SK-N-SH treated with all-trans-retinoic acid at 6 μM for 48 hours (cell line): ENCODE data around the gene SUSD6.

Source experiments
- ATAC-seq: fragments of 200-7000 bp; cut with Tn5 transposase; 3 replicates; pipeline ENCODE4 v1.9.1; 2020; ENCODE audit warnings: mild to moderate bottlenecking, moderate library complexity
- ARNTL ChIP-seq: fragments of 450-650 bp; formaldehyde crosslinking; IDR thresholded peaks from 2 replicates; pipeline ENCODE4 v1.5.0; 2020; ENCODE audit warnings: low read depth, mild to moderate bottlenecking, moderate library complexity, borderline replicate concordance
- BACH2 ChIP-seq: fragments of 250-450 bp; sonication (Bioruptor Pico); IDR thresholded peaks from 2 replicates; pipeline ENCODE4 v1.9.0; 2021; ENCODE audit warnings: mild to moderate bottlenecking, borderline replicate concordance
- CSDC2 ChIP-seq: fragments of 250-450 bp; sonication (Bioruptor Pico); IDR thresholded peaks from 2 replicates; pipeline ENCODE4 v1.5.0; 2020; ENCODE audit warnings: mild to moderate bottlenecking, moderate library complexity
- ESRRG ChIP-seq: fragments of 250-450 bp; sonication (Bioruptor Pico); IDR thresholded peaks from 2 replicates; pipeline ENCODE4 v1.6.1; 2021; ENCODE audit warnings: mild to moderate bottlenecking
- ISL1 ChIP-seq: fragments of 250-450 bp; sonication (Bioruptor Pico); IDR thresholded peaks from 2 replicates; pipeline ENCODE4 v2.1.2; 2022; ENCODE audit warnings: mild to moderate bottlenecking, moderate library complexity
- PATZ1 ChIP-seq: fragments of 250-450 bp; sonication (Bioruptor Pico); IDR thresholded peaks from 2 replicates; pipeline ENCODE4 v1.8.0; 2020; ENCODE audit warnings: mild to moderate bottlenecking, moderate library complexity, borderline replicate concordance
- PPARA ChIP-seq: fragments of 250-450 bp; sonication (Bioruptor Pico); IDR thresholded peaks from 2 replicates; pipeline ENCODE4 v1.5.0; 2020; ENCODE audit warnings: mild to moderate bottlenecking, borderline replicate concordance
- RARB ChIP-seq: fragments of 250-450 bp; sonication (Bioruptor Pico); IDR thresholded peaks from 2 replicates; pipeline ENCODE4 v1.8.0; 2021; ENCODE audit warnings: mild to moderate bottlenecking, moderate library complexity
- SNAI2 ChIP-seq: fragments of 250-450 bp; sonication (Bioruptor Pico); IDR thresholded peaks from 2 replicates; pipeline ENCODE4 v1.5.0; 2020; ENCODE audit warnings: mild to moderate bottlenecking, moderate library complexity
- TOX ChIP-seq: fragments of 250-450 bp; sonication (Bioruptor Pico); IDR thresholded peaks from 2 replicates; pipeline ENCODE4 v1.8.0; 2021; ENCODE audit warnings: mild to moderate bottlenecking, moderate library complexity, borderline replicate concordance
- ZC3H10 ChIP-seq: fragments of 250-450 bp; sonication (Bioruptor Pico); IDR thresholded peaks from 2 replicates; pipeline ENCODE4 v1.5.1; 2021; ENCODE audit warnings: mild to moderate bottlenecking, moderate library complexity
- ZFP3 ChIP-seq: fragments of 250-450 bp; sonication (Bioruptor Pico); IDR thresholded peaks from 2 replicates; pipeline ENCODE4 v1.5.0; 2020; ENCODE audit warnings: mild to moderate bottlenecking, moderate library complexity
- ZFP30 ChIP-seq: fragments of 450-650 bp; formaldehyde crosslinking; IDR thresholded peaks from 2 replicates; pipeline ENCODE4 v1.5.0; 2022; ENCODE audit warnings: mild to moderate bottlenecking, moderate library complexity
- ZNF565 ChIP-seq: fragments of 450-650 bp; formaldehyde crosslinking; conservative IDR thresholded peaks from 2 replicates; pipeline ENCODE4 v1.5.0; 2020; ENCODE audit warnings: low read depth, mild to moderate bottlenecking, moderate library complexity
- ZNF70 ChIP-seq: fragments of 450-650 bp; formaldehyde crosslinking; IDR thresholded peaks from 2 replicates; pipeline ENCODE4 v1.5.0; 2020; ENCODE audit warnings: mild to moderate bottlenecking, moderate library complexity
- ZNF8 ChIP-seq: fragments of 450-650 bp; formaldehyde crosslinking; IDR thresholded peaks from 2 replicates; pipeline ENCODE4 v1.5.0; 2020; ENCODE audit warnings: mild to moderate bottlenecking, moderate library complexity
- TF ChIP-seq, protein P1 (sequence below): fragments of 250-450 bp; sonication (Bioruptor Pico); IDR thresholded peaks from 2 replicates; pipeline ENCODE4 v1.5.0; 2020; ENCODE audit warnings: mild to moderate bottlenecking, moderate library complexity
- TF ChIP-seq, protein P2 (sequence below): fragments of 250-450 bp; sonication (Bioruptor Pico); IDR thresholded peaks from 2 replicates; pipeline ENCODE4 v1.5.1; 2021; ENCODE audit warnings: mild to moderate bottlenecking, moderate library complexity
- TF ChIP-seq, protein P3 (sequence below): fragments of 250-450 bp; sonication (Bioruptor Pico); IDR thresholded peaks from 2 replicates; pipeline ENCODE4 v1.5.1; 2020; ENCODE audit warnings: low read depth, mild to moderate bottlenecking, moderate library complexity

The SUSD6 gene

DNA sequence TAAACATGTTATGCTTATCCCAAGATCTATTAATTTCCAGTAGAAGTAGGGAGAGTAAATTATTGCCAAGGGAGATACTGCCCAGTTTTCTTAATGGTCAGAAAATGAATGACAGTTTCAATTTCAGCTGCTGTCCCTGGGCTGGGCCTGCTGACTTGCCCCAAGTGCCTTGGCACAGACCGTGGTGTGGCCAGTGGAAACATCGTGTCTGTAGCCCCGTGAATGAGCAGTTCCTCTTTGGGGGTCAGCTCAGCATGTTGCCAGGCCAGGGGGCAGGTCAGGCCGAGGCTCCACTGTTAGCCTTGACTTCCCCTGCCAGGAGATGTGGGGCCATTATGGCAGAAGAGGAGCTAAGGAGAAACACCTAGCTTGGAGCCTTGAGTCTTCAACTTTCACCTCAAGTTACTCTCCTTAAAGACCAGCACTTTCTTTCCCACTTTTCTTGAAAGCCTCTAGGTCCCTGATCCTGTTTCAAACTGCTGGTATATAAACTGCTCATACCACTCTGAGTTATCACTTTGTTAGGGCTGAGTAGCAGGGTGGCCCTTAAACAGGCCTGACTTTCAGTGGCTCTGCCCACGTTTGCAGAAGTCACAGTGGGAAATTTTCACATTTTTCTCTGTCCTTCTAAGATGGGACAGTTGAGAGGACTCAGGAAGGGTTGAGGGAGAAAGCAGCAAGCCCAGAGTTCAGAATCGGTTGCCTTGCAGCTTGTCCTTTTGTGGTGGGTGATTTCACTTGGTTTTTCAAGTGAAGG lies 73.2 kb downstream of the SUSD6 start:
- TF ChIP-seq ZNF70 (CRISPR knock-in tag) (no peak), TOX (CRISPR knock-in tag) (no peak), PPARA (CRISPR knock-in tag) (no peak), CSDC2 (CRISPR knock-in tag) (no peak), RARB (no peak), PATZ1 (CRISPR knock-in tag) (no peak), ZC3H10 (no peak)
- TF ChIP-seq, protein P1, sequence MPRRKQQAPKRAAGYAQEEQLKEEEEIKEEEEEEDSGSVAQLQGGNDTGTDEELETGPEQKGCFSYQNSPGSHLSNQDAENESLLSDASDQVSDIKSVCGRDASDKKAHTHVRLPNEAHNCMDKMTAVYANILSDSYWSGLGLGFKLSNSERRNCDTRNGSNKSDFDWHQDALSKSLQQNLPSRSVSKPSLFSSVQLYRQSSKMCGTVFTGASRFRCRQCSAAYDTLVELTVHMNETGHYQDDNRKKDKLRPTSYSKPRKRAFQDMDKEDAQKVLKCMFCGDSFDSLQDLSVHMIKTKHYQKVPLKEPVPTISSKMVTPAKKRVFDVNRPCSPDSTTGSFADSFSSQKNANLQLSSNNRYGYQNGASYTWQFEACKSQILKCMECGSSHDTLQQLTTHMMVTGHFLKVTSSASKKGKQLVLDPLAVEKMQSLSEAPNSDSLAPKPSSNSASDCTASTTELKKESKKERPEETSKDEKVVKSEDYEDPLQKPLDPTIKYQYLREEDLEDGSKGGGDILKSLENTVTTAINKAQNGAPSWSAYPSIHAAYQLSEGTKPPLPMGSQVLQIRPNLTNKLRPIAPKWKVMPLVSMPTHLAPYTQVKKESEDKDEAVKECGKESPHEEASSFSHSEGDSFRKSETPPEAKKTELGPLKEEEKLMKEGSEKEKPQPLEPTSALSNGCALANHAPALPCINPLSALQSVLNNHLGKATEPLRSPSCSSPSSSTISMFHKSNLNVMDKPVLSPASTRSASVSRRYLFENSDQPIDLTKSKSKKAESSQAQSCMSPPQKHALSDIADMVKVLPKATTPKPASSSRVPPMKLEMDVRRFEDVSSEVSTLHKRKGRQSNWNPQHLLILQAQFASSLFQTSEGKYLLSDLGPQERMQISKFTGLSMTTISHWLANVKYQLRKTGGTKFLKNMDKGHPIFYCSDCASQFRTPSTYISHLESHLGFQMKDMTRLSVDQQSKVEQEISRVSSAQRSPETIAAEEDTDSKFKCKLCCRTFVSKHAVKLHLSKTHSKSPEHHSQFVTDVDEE, result no peak
- TF ChIP-seq, all 23 proteins: peak for 0
- no peak for ATAC-seq

DNA sequence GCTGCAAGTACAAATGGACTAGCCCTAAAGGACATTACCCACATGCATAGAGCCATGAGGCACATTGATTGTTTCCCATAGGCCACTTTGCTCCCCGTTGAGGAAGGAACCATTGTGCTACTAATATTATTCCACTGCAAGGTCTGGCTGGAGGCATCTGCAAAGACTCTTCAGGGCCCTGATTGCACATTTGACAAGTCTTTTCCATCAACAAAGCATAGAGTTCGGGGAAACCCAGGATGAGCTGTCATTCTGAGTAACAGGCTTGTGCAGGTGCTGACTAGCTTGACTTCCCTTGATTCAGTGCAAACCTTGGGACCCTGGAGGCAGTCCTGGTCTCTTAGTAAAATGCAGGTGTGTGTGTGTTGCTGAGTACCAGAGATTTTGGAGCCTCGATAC lies 73.8 kb downstream of the SUSD6 start:
- no peak for TF ChIP-seq CSDC2 (CRISPR knock-in tag)
- TF ChIP-seq, protein P1, result no peak
- no peak for TF ChIP-seq BACH2 (CRISPR knock-in tag)
- TF ChIP-seq ZFP3 (CRISPR knock-in tag), result no peak
- no peak for TF ChIP-seq ZC3H10
- TF ChIP-seq, protein P2, sequence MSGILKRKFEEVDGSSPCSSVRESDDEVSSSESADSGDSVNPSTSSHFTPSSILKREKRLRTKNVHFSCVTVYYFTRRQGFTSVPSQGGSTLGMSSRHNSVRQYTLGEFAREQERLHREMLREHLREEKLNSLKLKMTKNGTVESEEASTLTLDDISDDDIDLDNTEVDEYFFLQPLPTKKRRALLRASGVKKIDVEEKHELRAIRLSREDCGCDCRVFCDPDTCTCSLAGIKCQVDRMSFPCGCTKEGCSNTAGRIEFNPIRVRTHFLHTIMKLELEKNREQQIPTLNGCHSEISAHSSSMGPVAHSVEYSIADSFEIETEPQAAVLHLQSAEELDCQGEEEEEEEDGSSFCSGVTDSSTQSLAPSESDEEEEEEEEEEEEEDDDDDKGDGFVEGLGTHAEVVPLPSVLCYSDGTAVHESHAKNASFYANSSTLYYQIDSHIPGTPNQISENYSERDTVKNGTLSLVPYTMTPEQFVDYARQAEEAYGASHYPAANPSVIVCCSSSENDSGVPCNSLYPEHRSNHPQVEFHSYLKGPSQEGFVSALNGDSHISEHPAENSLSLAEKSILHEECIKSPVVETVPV (CRISPR knock-in tag), result no peak
- TF ChIP-seq, protein P3, sequence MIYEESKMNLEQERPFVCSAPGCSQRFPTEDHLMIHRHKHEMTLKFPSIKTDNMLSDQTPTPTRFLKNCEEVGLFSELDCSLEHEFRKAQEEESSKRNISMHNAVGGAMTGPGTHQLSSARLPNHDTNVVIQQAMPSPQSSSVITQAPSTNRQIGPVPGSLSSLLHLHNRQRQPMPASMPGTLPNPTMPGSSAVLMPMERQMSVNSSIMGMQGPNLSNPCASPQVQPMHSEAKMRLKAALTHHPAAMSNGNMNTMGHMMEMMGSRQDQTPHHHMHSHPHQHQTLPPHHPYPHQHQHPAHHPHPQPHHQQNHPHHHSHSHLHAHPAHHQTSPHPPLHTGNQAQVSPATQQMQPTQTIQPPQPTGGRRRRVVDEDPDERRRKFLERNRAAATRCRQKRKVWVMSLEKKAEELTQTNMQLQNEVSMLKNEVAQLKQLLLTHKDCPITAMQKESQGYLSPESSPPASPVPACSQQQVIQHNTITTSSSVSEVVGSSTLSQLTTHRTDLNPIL (CRISPR knock-in tag), result no peak
- no peak for TF ChIP-seq ESRRG (CRISPR knock-in tag)
- ATAC-seq, result no peak; the same call in 2 of the 3 replicates

DNA sequence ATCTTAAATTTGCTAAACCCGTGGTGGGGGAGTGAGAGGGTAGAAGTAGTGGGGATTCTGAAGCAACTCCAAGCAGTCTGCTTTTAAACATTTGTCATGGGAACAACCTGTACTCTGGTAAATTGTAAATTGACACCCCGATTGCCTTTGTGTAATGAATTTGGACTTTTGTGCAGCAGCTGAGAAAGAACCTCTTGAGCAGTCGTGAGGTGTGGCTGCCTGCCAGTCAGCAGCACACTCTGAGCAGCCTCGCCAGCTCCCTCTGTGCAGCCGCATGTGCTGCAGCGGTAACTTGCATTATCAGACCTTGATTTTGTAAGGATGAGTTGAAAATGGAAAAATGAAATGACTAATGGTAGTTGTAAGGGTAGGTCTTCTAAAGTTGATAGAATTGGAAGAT lies 74.3 kb downstream of the SUSD6 start:
- no peak for TF ChIP-seq ZNF8
- no peak for TF ChIP-seq ZC3H10
- no peak for TF ChIP-seq ZNF565 (CRISPR knock-in tag)
- no peak for TF ChIP-seq ESRRG (CRISPR knock-in tag)
- TF ChIP-seq, protein P3 (CRISPR knock-in tag), result no peak
- no peak for TF ChIP-seq ZFP3 (CRISPR knock-in tag)
- no peak for TF ChIP-seq PPARA (CRISPR knock-in tag)
- TF ChIP-seq, protein P1, result no peak
- no peak for TF ChIP-seq PATZ1 (CRISPR knock-in tag)
- TF ChIP-seq BACH2 (CRISPR knock-in tag), result no peak
- no peak for TF ChIP-seq ISL1
- no peak for TF ChIP-seq ARNTL (CRISPR knock-in tag)
- TF ChIP-seq CSDC2 (CRISPR knock-in tag), result no peak
- no peak for TF ChIP-seq RARB
- TF ChIP-seq SNAI2, result no peak
- TF ChIP-seq ZFP30 (CRISPR knock-in tag), result no peak
- ATAC-seq, result no peak
